GM19238 (cell line): ENCODE results near the gene TPRX2.
A peak's percentile ranks its signal among the peaks of the same experiment; 100 is the strongest.
"Not testable (repeated sequence)": the region's sequence is repeated elsewhere in the genome, so short reads cannot be mapped to it uniquely, and the experiment has no call there.

Experiments used
- DNase-seq: peaks from one replicate; pipeline ENCODE4 v3.0.0; 2011; ENCODE audit warnings: low spot score; ENCODE audit not compliant: insufficient read length

Gene TPRX2

GRCh38 chr19:47858646-47859285 is at the start of gene TPRX2:
Gene TPRX2, plus strand, starts transcription at chr19:47859235. Its CDS starts 12 bp downstream, at chr19:47859247.
- DNase-seq = not testable (repeated sequence)

GRCh38 chr19:47813304-47813994 is 45.6 kb upstream of the TPRX2 start:
- DNase-seq = peak; percentile 64

- DNase-seq = no peak
Observed at GRCh38 chr19:47813995-47814328, 45.1 kb upstream of the TPRX2 start.

GRCh38 chr19:47816270-47816669 is 42.8 kb upstream of the TPRX2 start:
- DNase-seq = not testable (repeated sequence)

GRCh38 chr19:47818221-47818620 is 40.8 kb upstream of the TPRX2 start:
- DNase-seq = not testable (repeated sequence)

GRCh38 chr19:47819858-47820257 is 39.2 kb upstream of the TPRX2 start:
- DNase-seq = no peak

GRCh38 chr19:47820410-47820809 is 38.6 kb upstream of the TPRX2 start:
- DNase-seq = no peak

- no peak for DNase-seq
Observed at GRCh38 chr19:47821460-47822020, 37.5 kb upstream of the TPRX2 start, which contains the start of gene CRX. Gene CRX, plus strand, starts transcription at chr19:47821937. Its CDS starts 12,507 bp downstream, at chr19:47834444.

GRCh38 chr19:47824396-47824795 is 34.6 kb upstream of the TPRX2 start:
- DNase-seq = no peak

- no peak for DNase-seq
Observed at GRCh38 chr19:47826800-47827199, 32.2 kb upstream of the TPRX2 start.

GRCh38 chr19:47832723-47833122 is 26.3 kb upstream of the TPRX2 start:
- DNase-seq = no peak

GRCh38 chr19:47836038-47836437 is 23.0 kb upstream of the TPRX2 start:
- no peak for DNase-seq

GRCh38 chr19:47839411-47839810 is 19.6 kb upstream of the TPRX2 start:
- DNase-seq = no peak

GRCh38 chr19:47839913-47840312 is 19.1 kb upstream of the TPRX2 start:
- no peak for DNase-seq

- DNase-seq = no peak
Observed at GRCh38 chr19:47842941-47843340, 16.1 kb upstream of the TPRX2 start.

- DNase-seq = no peak
Observed at GRCh38 chr19:47848425-47848822, 10.6 kb upstream of the TPRX2 start.

- no peak for DNase-seq
Observed at GRCh38 chr19:47848823-47849473, 10.1 kb upstream of the TPRX2 start.

- no peak for DNase-seq
Observed at GRCh38 chr19:47853003-47853402, 6.0 kb upstream of the TPRX2 start.

GRCh38 chr19:47854459-47854858 is 4.6 kb upstream of the TPRX2 start:
- no peak for DNase-seq

- DNase-seq = not testable (repeated sequence)
Observed at GRCh38 chr19:47858231-47858630, 804 bp upstream of the TPRX2 start.

GRCh38 chr19:47859838-47860237 is 803 bp downstream of the TPRX2 start:
- not testable (repeated sequence) for DNase-seq

- DNase-seq = no peak
Observed at GRCh38 chr19:47860602-47861297, 1.7 kb downstream of the TPRX2 start.
